ENCODE results near the gene MAP4K1.

Gene MAP4K1

DNA sequence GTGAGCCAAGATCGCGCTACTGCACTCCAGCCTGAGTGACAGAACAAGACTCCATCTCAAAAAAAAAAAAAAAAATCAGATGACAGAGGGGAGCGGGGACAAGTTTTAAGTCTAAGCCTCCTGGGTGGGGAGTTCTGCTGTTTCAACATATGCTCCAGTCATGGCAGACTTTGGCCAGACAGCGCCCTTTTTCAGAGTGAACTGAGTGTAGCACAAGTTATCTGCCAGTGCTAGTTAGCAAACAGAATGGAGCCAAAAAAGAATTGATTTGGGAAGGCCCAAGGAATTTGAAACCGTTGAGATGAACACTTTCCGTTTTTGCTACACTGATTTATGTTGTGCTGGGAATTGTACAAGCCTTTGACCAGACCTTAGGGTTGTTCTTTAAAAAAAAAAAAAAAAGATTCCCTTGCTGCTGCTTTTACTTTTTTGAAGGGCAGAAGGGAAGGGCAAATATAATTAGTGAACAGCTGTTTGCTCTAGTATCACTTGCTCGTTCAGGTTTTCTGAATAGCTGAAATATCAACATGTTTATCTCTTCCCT, 35.3 kb upstream of the MAP4K1 start:
- peak overlapping the region; percentile 95 for H3K27ac ChIP-seq (replicated peaks)
- DNase-seq (ENCODE audit: low read depth in 1 of 2, low spot score in 1 of 2), result no peak
- no peaks in the 10 kb centered on the region for H3K27me3 ChIP-seq (ENCODE audit: insufficient read depth, poor library complexity, severe bottlenecking)
- TF ChIP-seq, protein P1, sequence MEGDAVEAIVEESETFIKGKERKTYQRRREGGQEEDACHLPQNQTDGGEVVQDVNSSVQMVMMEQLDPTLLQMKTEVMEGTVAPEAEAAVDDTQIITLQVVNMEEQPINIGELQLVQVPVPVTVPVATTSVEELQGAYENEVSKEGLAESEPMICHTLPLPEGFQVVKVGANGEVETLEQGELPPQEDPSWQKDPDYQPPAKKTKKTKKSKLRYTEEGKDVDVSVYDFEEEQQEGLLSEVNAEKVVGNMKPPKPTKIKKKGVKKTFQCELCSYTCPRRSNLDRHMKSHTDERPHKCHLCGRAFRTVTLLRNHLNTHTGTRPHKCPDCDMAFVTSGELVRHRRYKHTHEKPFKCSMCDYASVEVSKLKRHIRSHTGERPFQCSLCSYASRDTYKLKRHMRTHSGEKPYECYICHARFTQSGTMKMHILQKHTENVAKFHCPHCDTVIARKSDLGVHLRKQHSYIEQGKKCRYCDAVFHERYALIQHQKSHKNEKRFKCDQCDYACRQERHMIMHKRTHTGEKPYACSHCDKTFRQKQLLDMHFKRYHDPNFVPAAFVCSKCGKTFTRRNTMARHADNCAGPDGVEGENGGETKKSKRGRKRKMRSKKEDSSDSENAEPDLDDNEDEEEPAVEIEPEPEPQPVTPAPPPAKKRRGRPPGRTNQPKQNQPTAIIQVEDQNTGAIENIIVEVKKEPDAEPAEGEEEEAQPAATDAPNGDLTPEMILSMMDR (IDR thresholded peaks at IDR 0.05; ENCODE audit: insufficient read depth, low read length), result no peak
- TF ChIP-seq, protein P2, sequence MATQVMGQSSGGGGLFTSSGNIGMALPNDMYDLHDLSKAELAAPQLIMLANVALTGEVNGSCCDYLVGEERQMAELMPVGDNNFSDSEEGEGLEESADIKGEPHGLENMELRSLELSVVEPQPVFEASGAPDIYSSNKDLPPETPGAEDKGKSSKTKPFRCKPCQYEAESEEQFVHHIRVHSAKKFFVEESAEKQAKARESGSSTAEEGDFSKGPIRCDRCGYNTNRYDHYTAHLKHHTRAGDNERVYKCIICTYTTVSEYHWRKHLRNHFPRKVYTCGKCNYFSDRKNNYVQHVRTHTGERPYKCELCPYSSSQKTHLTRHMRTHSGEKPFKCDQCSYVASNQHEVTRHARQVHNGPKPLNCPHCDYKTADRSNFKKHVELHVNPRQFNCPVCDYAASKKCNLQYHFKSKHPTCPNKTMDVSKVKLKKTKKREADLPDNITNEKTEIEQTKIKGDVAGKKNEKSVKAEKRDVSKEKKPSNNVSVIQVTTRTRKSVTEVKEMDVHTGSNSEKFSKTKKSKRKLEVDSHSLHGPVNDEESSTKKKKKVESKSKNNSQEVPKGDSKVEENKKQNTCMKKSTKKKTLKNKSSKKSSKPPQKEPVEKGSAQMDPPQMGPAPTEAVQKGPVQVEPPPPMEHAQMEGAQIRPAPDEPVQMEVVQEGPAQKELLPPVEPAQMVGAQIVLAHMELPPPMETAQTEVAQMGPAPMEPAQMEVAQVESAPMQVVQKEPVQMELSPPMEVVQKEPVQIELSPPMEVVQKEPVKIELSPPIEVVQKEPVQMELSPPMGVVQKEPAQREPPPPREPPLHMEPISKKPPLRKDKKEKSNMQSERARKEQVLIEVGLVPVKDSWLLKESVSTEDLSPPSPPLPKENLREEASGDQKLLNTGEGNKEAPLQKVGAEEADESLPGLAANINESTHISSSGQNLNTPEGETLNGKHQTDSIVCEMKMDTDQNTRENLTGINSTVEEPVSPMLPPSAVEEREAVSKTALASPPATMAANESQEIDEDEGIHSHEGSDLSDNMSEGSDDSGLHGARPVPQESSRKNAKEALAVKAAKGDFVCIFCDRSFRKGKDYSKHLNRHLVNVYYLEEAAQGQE (IDR thresholded peaks at IDR 0.05; ENCODE audit: insufficient replicate concordance, low read depth), result no peak
- TF ChIP-seq POLR2AphosphoS5 (IDR thresholded peaks at IDR 0.05; ENCODE audit: low read depth), result no peak
- TF ChIP-seq GABPA (IDR thresholded peaks at IDR 0.05; ENCODE audit: low read depth), result no peak
- TF ChIP-seq SPI1 (IDR thresholded peaks at IDR 0.05; ENCODE audit: borderline replicate concordance, low read depth), result no peak
- no peak overlapping the region for H3K4me3 ChIP-seq (replicated peaks; ENCODE audit: insufficient read depth, low read length)

DNA sequence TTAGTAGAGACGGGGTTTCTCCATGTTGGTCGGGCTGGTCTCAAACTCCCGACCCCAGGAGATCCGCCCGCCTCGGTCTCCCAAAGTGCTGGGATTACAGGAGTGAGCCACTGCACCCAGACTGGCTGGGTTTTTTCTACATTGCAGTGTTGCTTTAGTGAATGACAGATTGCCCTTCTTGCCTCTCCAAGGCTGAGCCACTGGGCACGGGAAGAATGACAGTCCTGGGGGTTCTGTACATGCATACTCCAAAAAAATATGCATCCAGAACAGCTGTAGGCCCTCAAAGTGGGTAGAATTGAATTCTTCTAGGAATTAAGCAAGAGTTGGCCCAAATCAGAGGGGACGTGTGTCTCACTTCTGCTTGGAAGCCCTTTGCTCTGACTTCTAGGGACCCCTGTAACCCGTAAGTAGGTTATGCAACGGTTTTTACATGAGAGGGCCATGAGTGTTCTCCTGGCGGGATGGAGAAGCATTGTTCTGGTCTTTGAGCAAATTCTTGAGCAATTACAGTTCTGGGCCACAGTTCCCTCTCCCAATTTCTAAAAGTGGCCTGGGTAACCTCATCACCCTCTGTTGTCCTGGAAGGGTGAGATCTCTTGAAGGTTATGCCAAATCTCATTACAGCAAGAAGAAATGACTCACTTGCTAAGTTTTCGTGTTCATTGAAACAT, 33.3 kb upstream of the MAP4K1 start:
- no peaks in the 10 kb centered on the region for H3K27me3 ChIP-seq (ENCODE audit: insufficient read depth, poor library complexity, severe bottlenecking)
- peak overlapping the region; percentile 95; the same call in 1 of the 2 replicates for H3K4me3 ChIP-seq (replicated peaks; ENCODE audit: insufficient read depth, low read length)
- H3K27ac ChIP-seq (replicated peaks), result peak overlapping the region; percentile 95
- peak; percentile 73 to 86 for DNase-seq (ENCODE audit: low read depth in 1 of 2, low spot score in 1 of 2)
- TF ChIP-seq, protein P2 (IDR thresholded peaks at IDR 0.05; ENCODE audit: insufficient replicate concordance, low read depth), result no peak
- no peak for TF ChIP-seq SPI1 (IDR thresholded peaks at IDR 0.05; ENCODE audit: borderline replicate concordance, low read depth)
- TF ChIP-seq, protein P1 (IDR thresholded peaks at IDR 0.05; ENCODE audit: insufficient read depth, low read length), result no peak
- TF ChIP-seq POLR2AphosphoS5 (IDR thresholded peaks at IDR 0.05; ENCODE audit: low read depth), result no peak
- no peak for TF ChIP-seq GABPA (IDR thresholded peaks at IDR 0.05; ENCODE audit: low read depth)

DNA sequence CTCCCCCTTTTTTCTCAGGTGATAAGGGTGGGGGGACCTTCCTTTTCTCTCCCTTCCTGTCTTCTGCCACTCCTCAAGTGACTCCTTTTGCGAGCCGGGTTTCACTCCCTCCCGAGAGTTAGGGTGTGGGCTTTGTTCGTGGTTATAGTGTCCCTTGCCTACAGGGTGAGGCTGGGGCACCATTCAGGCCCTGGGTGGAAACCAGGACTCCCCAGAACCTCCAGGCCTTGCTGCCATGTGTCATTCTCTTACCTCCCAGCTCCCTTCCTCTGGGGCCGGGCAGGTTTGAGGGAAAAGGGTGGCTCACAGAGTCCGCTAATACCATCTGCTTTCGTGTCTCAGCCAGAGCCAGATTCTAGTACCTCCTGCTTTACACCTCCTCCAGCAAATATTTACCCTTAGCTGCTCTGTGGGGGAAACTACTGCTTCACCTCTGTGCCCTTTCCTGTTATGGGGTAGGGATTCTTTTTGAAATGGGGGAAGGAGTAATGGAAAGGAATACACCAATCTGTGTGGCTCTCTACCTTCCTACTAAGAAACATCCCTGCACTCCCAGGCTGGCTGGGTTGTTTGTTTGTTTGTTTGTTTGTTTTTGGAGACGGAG, 32.5 kb upstream of the MAP4K1 start:
- no peak for DNase-seq (ENCODE audit: low read depth in 1 of 2, low spot score in 1 of 2)
- H3K4me3 ChIP-seq (replicated peaks; ENCODE audit: insufficient read depth, low read length), result peak overlapping the region; percentile 95
- H3K27me3 ChIP-seq (ENCODE audit: insufficient read depth, poor library complexity, severe bottlenecking), result no peaks in the 10 kb centered on the region
- no peak for TF ChIP-seq SPI1 (IDR thresholded peaks at IDR 0.05; ENCODE audit: borderline replicate concordance, low read depth)
- TF ChIP-seq, protein P2 (IDR thresholded peaks at IDR 0.05; ENCODE audit: insufficient replicate concordance, low read depth), result no peak
- TF ChIP-seq GABPA (IDR thresholded peaks at IDR 0.05; ENCODE audit: low read depth), result no peak
- TF ChIP-seq POLR2AphosphoS5 (IDR thresholded peaks at IDR 0.05; ENCODE audit: low read depth), result no peak
- TF ChIP-seq, protein P1 (IDR thresholded peaks at IDR 0.05; ENCODE audit: insufficient read depth, low read length), result no peak
- peak overlapping the region; percentile 95 for H3K27ac ChIP-seq (replicated peaks)
